NOMO-1 treated with DMSO at 0.1 percent for 48 hours (cell line): Measurements from ENCODE around the gene MYO7B.
A peak's percentile ranks its signal among the peaks of the same experiment; 100 is the strongest.

Experiments used
- DNase-seq: peaks from one replicate; lab custom pipeline; 2025; ENCODE audit not compliant: unreplicated experiment; lab: John Stamatoyannopoulos, UW

Gene MYO7B

GRCh38 chr2:127646487-127647241 lies 111.2 kb downstream of the MYO7B start:
- DNase-seq, result no peak

DNA sequence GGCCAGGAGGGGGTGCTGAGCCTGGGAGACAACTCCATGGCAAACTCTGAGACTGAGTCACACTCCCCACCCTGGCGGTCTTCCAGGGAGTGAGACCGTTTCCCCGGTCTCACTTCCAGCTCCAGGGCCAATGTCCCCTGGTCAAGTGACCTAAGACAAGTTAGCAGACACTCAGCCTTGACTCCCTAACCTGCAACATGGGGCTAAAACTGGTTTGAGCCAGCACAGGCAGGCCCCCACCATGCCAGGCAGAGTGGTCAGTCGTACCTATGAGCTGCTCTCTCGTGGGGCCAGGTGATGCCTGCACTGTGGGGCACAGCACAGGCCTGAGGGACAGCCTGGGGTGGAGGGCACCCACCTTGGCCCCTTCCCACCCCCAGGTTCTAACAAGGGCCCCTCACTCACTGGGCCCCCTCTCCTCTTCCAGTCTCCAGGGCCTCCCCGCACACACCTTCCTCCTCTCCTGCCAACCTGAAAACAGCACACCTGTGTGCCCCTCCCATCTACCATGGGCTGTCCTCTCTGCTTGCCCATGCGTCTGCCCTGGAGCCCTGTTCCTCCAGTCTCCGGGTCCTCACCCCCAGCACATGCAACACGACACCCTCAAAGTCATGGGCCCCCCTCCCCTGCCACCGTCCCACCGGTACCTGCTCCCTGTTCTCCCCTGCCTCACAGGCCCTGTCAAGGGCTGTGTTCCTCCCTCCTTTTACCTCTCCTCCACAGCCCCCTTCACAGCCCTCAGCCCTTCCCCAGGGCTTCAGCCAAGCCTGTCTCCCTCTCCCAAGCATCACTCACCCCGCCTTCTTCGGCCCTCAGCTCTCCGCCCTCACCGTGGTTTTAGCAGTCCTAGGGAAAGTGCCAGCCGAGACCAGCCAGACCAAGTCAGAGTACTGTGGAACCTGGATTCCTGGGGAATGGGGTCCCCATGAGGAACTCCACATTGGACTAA lies 112.0 kb downstream of the MYO7B start:
- DNase-seq, result no peak

GRCh38 chr2:127648321-127648720 lies 112.8 kb downstream of the MYO7B start:
- DNase-seq, result no peak

DNA sequence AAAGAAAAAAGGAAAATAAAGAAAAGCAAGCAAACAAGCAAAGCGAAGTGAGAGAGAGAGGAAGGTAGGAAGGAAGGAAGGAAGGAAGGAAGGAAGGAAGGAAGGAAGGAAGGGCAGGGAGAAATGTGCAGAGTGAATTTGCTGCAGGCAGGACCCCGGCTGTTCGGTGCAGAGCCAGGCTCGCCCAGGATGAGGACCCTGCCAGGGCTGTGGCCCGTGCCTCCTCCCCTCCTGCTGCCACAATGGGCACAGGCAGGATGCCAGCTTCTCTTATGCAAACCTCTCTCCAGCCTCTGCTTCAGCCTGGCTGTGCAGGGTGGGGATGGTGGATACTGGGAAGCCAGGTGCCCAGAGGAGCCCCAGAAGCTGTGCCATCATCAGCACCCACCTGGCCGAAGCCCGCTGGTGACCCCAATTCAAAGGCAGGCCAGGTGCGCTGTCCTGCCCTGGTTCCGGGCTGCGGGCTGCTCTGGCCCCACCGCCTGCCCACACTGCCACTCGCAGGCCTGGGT lies 113.7 kb downstream of the MYO7B start:
- DNase-seq, result no peak

- peak; percentile 47 for DNase-seq
These were observed 114.2 kb downstream of the MYO7B start for GRCh38 chr2:127649684-127650040.

DNA sequence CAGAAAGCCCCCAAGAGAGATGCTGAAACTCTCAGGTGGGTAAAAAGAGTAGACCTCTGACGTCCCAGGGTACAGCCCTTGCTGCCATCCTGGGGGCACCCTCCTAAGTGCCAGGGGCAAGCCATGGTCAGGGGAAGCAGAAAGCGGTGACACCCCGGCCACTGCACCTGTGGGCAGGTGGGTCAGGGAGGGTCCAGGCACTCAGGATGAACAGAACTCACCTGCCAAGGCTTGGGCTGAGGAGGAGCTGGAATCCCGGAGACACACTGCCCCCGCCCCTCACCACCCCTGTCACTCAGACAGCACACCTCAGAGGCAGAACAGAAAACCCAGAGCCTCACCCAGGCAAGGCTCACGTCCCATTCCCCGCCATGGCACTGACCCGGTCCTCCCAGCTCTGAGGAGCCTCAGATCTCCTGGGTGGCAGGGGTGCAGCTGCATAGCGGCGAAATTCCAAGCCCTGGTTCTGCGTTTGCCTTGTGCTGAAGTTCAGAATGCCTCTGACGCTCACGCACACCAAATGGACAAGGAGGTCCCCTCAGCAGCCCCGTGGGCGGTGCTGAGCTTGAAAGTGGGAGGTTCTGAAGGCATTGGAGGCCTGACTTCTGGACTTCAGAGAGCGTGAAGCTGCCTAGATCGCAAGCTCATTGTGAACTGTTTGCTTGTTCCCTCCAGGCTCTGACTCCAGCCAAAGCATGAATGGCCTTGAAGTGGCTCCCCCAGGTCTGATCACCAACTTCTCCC lies 114.7 kb downstream of the MYO7B start:
- DNase-seq, result no peak

GRCh38 chr2:127650785-127651380 lies 115.4 kb downstream of the MYO7B start:
- DNase-seq, result no peak

DNA sequence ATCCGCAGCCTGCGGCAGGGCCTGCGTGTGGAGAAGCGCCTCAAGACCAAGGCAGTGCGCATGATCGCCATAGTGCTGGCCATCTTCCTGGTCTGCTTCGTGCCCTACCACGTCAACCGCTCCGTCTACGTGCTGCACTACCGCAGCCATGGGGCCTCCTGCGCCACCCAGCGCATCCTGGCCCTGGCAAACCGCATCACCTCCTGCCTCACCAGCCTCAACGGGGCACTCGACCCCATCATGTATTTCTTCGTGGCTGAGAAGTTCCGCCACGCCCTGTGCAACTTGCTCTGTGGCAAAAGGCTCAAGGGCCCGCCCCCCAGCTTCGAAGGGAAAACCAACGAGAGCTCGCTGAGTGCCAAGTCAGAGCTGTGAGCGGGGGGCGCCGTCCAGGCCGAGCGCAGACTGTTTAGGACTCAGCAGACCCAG lies 115.9 kb downstream of the MYO7B start:
- DNase-seq, result no peak

DNA sequence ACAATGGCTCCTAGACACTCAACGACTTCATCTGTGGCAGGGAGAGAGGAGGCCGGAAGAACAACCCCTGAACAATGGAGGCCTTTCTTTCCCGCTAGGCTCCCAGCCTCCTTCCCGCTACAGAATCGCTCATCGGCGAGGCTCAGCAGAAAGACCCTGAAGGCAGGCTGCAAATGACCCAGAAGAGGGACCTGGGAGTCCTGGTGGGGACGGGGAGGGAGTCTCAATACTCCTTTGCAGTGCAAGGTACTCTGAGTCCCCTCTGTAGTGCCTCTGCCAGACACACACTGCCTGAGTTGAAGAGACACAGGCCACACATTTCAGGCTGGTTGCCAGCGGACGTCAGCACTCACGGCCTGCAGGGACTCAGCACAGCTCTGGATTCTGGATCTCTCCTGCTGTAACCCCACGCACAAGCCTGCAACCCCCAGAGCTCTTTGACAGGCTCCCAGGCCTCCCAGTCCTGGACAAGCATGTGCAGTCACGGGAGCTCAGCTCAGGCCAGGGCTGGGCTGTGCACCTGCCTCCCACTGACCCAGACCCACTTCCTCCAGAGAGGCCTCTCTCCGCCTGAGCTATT lies 116.6 kb downstream of the MYO7B start:
- DNase-seq, result no peak

GRCh38 chr2:127652786-127653357 lies 117.4 kb downstream of the MYO7B start:
- no peak for DNase-seq

DNA sequence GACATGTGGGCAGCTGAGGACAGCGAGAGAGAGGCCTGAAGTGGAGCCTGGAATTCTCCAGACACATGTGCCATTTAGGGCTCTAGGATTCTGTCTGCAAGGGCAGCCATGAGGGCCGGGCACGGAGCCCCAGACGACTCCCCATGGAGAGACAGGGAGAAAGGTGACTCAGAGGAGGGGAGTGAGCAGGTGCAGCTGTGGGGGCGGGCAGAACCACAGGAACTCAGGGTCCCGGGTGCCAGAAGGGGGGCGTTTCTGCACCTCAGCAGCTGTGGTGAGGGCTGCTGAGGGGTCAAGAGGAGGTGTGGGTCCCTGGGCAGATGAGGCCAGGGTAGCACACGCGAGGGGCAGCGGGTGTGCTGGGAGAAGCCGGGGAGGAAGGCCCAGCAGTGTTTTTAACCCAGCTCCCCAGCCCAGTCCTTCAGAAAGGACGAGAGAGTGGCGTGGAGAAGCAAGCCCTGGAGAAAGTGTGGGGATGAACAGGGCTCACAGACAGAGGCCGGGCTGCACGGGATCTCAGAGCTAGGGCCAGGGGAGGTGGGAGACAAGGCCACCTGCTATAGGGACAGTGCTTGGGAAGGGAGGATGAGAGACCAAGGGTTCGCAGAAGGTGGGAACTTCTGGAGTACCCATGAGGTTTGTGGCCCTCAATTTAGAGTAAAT lies 118.1 kb downstream of the MYO7B start:
- no peak for DNase-seq

GRCh38 chr2:127654084-127654837 lies 118.8 kb downstream of the MYO7B start:
- no peak for DNase-seq

- no peak for DNase-seq
These were observed 119.3 kb downstream of the MYO7B start for GRCh38 chr2:127654838-127655175.

GRCh38 chr2:127655209-127656073 lies 120.0 kb downstream of the MYO7B start:
- no peak for DNase-seq

DNA sequence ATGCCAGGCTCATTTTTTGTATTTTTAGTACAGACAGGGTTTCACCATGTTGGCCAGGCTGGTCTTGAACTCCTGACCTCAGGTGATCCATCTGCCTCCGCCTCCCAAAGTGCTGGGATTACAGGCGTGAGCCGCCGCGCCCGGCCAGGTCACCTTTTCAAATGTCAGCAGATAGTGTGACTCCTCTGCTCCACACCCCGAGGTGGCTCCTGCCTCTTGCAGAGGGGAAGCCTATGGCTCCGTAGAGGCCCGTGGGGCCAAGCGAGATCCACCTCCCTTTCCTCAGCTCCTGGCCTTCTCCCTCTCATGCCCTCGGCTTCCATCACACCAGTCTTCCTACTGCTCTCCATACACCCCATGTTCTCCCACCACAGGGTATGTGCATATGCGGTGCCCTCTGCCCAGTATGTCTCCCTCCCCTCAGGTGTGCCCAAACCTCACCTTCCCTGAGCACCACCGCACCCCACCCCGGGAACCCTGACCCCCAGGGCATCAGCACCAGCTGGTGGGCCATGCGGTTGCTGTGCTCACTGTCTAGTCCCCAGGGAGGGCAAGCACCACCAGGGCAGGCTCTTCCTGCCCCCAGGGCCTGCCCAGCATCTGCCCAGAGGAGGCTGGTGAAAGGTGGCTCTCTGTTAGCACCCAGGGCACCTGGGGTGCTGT lies 121.2 kb downstream of the MYO7B start:
- DNase-seq, result no peak

- DNase-seq, result no peak
These were observed 121.7 kb downstream of the MYO7B start for GRCh38 chr2:127657232-127657595.

DNA sequence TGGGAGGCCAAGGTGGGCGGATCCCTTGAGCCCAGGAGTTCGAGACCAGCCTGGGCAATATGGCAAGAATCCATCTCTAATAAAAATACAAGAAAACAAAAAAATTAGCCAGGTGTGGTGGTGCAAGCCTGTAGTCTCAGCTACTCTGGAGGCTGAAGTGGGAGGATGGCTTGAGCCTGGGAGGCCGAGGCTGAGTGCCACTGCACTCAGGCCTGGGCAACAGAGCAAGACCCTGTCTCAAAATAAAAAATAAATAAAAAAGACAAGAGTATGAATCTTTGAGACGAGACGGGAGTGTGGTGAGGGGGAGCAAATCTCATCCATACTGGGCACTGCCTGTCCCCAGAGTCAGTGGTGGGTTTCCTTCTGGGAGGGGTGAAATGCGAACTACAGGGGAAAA lies 122.7 kb downstream of the MYO7B start:
- DNase-seq, result no peak
